Ramos (cell line): ENCODE data around the gene RAB3IL1.

ENCODE experiments used
- in situ Hi-C: fragments of 300-500 bp; cut with MboI; formaldehyde crosslinking; loops from one replicate; pipeline ENCODE4 v1.14.3; 2022; ENCODE audit warnings: low sequenced_read_pairs; ENCODE audit not compliant: unreplicated experiment

RAB3IL1 gene

GRCh38 chr11:61907871-61908729 lies 9.3 kb downstream of the RAB3IL1 start:
- in situ Hi-C loops: no loop called here

- in situ Hi-C loops: no loop called here
These were observed 10.1 kb downstream of the RAB3IL1 start for GRCh38 chr11:61907282-61907681.

- in situ Hi-C loops: no loop called here
These were observed 10.8 kb downstream of the RAB3IL1 start for GRCh38 chr11:61906522-61906909.

- in situ Hi-C loops: no loop called here
These were observed 11.4 kb downstream of the RAB3IL1 start for GRCh38 chr11:61905801-61906521.

- in situ Hi-C loops: no loop called here
These were observed 12.2 kb downstream of the RAB3IL1 start for GRCh38 chr11:61905067-61905696.

GRCh38 chr11:61904539-61905048 lies 12.8 kb downstream of the RAB3IL1 start:
- in situ Hi-C loops: no loop called here

GRCh38 chr11:61903845-61904244 lies 13.5 kb downstream of the RAB3IL1 start:
- in situ Hi-C loops: no loop called here

- in situ Hi-C loops: no loop called here
These were observed 15.1 kb downstream of the RAB3IL1 start for GRCh38 chr11:61902313-61902712.

GRCh38 chr11:61901397-61901796 lies 16.0 kb downstream of the RAB3IL1 start:
- in situ Hi-C loops: no loop called here

- in situ Hi-C loops: no loop called here
These were observed 17.1 kb downstream of the RAB3IL1 start for GRCh38 chr11:61900251-61900650.

GRCh38 chr11:61899146-61899841 lies 18.1 kb downstream of the RAB3IL1 start:
- in situ Hi-C loops: loop anchor here (5.0 to 10.0 kb wide), 2 partner anchors 176 to 208 kb away; no protein-coding TSS in a partner anchor

GRCh38 chr11:61898247-61898582 lies 19.2 kb downstream of the RAB3IL1 start:
- in situ Hi-C loops: loop anchor here (5.0 to 10.0 kb wide), 2 partner anchors 177 to 209 kb away; no protein-coding TSS in a partner anchor

GRCh38 chr11:61897387-61898246 lies 19.7 kb downstream of the RAB3IL1 start:
- in situ Hi-C loops: loop anchor here (5.0 to 10.0 kb wide), 2 partner anchors 177 to 210 kb away; no protein-coding TSS in a partner anchor

GRCh38 chr11:61896665-61897386 lies 20.5 kb downstream of the RAB3IL1 start:
- in situ Hi-C loops: loop anchor here (5.0 to 10.0 kb wide), 2 partner anchors 178 to 210 kb away; no protein-coding TSS in a partner anchor

GRCh38 chr11:61895718-61896059 lies 21.7 kb downstream of the RAB3IL1 start:
- in situ Hi-C loops: loop anchor here (5.0 to 10.0 kb wide), 2 partner anchors 179 to 212 kb away; no protein-coding TSS in a partner anchor

- in situ Hi-C loops: loop anchor here (5.0 to 10.0 kb wide), 2 partner anchors 180 to 212 kb away; no protein-coding TSS in a partner anchor
These were observed 22.2 kb downstream of the RAB3IL1 start for GRCh38 chr11:61895046-61895717.

GRCh38 chr11:61893981-61894380 lies 23.4 kb downstream of the RAB3IL1 start:
- in situ Hi-C loops: loop anchor here (10.0 kb wide), 1 partner anchor 181 kb away; no protein-coding TSS in a partner anchor

GRCh38 chr11:61892085-61892370 lies 25.3 kb downstream of the RAB3IL1 start:
- in situ Hi-C loops: loop anchor here (10.0 kb wide), 1 partner anchor 183 kb away; no protein-coding TSS in a partner anchor
